NCI-H82 (cell line): Measurements from ENCODE around the gene SLC6A18.
"Not testable (repeated sequence)": the region's sequence is repeated elsewhere in the genome, so short reads cannot be mapped to it uniquely, and the experiment has no call there.

Source experiments
- DNase-seq: peaks from one replicate; lab custom pipeline; 2025; lab: John Stamatoyannopoulos, UW

Gene SLC6A18

GRCh38 chr5:1215320-1216096, 9.7 kb upstream of the SLC6A18 start:
- no peak for DNase-seq

- no peak for DNase-seq
These were observed 8.8 kb upstream of the SLC6A18 start for GRCh38 chr5:1216211-1216917.

GRCh38 chr5:1216918-1217295, 8.3 kb upstream of the SLC6A18 start:
- DNase-seq: no peak

GRCh38 chr5:1217596-1218206, 7.5 kb upstream of the SLC6A18 start:
- no peak for DNase-seq

DNA sequence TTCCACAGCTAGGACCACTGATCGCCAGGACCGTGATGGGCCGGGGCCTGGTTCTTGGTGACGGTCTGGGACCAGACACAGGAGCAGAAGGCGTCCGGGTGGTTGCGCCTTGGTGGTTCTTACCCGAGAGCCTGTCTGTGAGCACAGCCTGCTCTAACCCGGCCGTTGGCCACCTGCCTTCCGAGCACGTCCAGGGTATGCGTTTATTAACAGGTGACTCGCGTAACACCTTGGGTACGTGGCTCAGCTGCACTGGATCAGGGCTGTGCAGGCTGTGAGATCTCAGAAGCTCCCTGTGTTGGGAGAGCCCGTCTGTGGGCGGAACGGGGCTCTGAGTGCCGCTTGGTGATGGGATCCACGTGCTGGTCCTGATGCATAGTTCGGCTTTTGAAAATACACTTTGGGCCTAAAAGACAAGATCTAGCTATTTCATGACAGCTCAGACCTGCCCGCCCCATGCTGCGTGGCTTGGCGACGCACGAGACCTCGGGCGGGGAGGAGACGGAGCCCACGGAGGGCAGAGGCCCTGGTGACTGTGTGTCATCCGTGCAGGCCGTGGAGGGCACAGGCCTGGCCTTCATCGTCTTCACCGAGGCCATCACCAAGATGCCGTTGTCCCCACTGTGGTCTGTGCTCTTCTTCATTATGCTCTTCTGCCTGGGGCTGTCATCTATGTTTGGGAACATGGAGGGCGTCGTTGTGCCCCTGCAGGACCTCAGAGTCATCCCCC, 6.7 kb upstream of the SLC6A18 start:
- no peak for DNase-seq

DNA sequence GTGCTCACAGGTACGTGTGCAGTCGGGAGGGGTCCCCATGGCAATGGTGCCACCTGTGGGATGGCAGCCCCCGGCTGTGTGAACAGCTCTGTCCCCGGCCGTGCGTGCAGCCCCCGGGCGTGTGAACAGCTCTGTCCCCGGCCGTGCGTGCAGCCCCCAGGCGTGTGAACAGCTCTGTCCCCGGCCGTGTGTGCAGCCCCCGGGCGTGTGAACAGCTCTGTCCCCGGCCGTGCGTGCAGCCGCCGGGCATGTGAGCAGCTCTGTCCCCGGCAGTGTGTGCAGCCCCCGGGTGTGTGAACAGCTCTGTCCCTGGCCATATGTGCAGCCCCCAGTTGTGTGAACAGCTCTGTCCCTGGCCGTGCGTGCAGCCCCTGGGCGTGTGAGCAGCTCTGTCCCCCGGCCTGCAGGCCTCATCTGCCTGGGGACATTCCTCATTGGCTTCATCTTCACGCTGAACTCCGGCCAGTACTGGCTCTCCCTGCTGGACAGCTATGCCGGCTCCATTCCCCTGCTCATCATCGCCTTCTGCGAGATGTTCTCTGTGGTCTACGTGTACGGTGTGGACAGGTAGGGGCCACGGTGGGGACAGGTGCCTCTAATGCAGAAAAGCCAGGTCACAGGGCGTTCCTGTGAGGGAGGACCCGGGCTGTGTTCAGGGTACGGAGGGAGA, 5.9 kb upstream of the SLC6A18 start:
- no peak for DNase-seq

DNA sequence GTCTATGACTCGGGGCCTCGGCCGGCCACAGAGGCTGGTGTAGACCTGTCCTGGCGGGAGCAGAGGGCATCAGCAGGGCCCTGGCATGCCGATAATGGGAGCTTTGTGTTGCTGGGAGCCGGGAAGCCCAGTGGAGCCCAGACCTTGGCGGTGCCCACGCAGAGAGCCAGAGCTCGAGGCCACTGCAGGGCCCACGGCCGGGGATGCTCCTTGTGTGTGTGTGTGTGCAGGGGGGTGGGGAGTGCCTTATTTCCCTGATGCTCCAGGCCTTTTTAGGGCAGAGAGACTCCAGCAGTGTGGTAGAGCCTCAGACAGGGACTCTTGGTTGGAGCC, 5.4 kb upstream of the SLC6A18 start:
- no peak for DNase-seq

GRCh38 chr5:1220351-1220750, 4.8 kb upstream of the SLC6A18 start:
- DNase-seq: no peak

DNA sequence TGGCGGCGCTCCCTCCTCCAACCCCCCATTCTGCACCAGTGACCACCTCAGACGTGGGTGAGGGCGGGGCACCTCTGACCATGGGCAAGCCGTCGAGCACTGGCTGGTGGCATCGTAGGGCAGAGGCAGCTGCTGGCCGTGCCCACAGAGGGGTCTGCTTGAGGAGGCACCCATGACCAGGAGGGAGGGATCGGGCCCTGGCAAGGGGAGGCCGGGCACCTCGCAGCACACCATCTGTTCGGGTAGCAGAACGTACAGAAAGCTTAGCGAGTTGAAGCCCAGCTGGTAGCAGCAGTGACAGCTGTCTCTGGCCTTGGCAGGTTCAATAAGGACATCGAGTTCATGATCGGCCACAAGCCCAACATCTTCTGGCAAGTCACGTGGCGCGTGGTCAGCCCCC, 4.3 kb upstream of the SLC6A18 start:
- peak; percentile 23 for DNase-seq

DNA sequence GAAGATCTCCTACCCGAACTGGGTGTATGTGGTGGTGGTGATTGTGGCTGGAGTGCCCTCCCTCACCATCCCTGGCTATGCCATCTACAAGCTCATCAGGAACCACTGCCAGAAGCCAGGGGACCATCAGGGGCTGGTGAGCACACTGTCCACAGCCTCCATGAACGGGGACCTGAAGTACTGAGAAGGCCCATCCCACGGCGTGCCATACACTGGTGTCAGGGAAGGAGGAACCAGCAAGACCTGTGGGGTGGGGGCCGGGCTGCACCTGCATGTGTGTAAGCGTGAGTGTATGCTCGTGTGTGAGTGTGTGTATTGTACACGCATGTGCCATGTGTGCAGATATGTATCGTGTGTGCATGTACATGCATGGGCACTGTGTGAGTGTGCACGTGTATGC, 3.5 kb upstream of the SLC6A18 start:
- DNase-seq: no peak

DNA sequence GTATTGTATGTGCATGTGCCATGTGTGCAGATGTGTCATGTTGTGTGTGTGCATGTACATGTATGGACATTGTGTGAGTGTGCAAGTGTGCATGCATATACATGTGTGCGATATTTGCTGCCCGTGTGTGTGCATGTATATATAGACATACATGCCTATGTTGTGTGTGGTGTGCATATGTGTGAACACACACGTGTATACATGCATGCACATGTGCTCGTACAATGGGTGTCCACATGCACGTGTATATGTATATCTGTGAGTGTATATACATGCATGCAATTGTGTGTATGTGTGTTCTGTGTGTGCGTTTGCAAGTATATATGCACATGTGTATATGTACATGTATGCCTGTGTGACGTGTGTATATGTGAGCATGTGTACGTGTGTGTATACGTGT, 3.0 kb upstream of the SLC6A18 start:
- no peak for DNase-seq

DNA sequence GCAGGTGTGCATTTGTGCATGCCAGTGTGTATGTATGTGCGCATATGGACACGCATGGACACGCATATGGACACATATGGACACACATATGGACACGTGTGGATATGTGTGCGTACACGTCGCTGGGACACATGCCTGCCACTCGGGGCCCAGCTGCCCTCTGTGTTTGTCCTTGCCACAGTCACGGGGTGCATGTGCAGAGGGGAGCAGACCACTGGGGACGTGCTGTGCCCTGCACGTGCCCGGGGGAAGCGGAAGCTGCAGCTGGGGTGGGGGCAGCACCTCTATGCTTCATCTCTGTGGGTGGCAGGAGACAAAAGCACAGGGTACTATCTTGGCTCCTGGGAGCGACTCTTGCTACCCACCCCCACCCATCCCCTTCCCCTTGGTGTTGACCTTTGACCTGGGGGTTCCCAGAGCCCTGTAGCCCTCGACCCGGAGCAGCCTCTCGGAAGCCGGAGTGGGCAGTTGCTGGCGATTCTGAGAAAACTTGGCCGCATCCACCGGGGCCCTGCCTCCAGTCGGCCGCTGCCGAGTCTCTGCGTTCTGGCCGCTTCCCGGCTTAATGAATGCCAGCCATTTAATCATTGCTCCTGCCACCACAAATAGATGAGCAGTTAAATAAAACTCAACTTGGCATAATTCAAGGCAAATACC, 2.4 kb upstream of the SLC6A18 start:
- no peak for DNase-seq

DNA sequence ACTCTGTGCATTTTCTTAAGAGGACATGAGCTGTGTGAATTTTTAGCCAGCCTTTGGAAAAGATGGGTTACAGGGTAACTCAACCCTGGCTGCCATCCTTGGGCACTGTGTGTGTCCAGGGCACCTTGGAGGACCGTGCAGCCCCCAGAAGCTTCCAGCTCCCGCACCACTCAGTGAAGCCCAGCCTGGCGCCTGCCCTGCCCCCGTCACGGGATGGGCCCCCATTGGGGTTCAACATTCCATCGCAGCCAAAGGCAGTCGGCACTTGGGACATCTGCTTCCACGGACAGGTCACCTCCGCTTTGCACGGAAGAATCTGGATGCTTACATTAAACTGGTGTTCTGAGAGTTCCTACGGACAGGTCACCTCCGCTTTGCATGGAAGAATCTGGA, 1.9 kb upstream of the SLC6A18 start:
- DNase-seq: no peak

DNA sequence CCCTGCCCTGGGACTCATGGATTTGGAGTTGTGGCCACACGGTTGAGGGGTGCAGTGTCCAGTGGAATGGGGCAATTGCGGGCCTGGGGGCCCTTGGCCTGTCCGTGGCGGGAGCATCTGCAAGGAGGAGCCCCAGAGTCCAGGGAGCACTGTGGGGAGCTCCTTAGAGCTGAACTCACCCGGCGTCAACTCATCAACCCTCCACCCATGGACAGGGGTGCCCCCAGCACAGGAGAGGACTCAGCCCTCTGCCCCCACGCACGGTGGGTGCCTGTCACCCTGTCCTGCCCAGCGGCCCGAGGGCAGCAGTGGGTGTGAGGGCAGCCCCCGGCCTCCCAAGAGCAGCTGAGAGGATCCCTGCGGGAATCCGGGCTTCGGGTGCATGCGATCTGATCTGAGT, 550 bp upstream of the SLC6A18 start:
- DNase-seq: no peak

- DNase-seq: no peak
These were observed 1.1 kb downstream of the SLC6A18 start for GRCh38 chr5:1226231-1226630.

DNA sequence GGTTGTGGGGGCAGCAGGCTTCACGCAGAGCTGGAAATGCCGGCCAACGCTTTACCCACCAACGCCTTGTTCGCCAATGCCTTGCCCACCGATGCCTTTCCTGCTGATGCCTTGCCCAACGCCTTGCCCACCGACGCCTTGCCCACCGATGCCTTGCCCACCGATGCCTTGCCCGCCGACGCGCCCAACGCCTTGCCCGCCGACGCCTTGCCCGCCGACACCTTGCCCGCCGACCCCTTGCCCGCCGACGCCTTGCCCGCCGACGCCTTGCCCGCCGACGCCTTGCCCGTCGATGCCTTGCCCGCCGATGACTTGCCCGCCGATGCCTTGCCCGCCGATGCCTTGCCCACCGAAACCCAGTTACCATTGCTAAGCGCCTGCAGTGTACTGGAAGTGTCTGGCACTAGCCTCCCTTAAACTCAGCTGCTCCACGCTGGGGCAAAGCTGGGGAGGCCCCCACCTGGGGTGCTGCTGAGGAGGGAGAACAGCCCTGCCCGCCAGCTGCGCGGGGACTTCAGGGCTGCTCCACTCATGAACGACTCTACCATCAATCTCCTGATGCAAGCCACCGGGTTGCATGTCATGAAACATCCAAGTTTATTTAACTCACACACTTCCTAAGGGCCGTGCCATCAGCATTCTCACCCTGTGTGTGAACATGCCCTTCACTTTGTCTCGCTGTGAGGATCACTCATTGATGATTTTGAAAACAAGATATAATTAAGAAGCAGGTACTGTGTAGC, 1.8 kb downstream of the SLC6A18 start:
- DNase-seq: no peak

GRCh38 chr5:1227667-1228066, 2.5 kb downstream of the SLC6A18 start:
- no peak for DNase-seq

GRCh38 chr5:1228120-1228519, 2.9 kb downstream of the SLC6A18 start:
- DNase-seq: no peak

- not testable (repeated sequence) for DNase-seq
These were observed 3.8 kb downstream of the SLC6A18 start for GRCh38 chr5:1229023-1229422.

GRCh38 chr5:1229822-1230221, 4.6 kb downstream of the SLC6A18 start:
- no peak for DNase-seq

DNA sequence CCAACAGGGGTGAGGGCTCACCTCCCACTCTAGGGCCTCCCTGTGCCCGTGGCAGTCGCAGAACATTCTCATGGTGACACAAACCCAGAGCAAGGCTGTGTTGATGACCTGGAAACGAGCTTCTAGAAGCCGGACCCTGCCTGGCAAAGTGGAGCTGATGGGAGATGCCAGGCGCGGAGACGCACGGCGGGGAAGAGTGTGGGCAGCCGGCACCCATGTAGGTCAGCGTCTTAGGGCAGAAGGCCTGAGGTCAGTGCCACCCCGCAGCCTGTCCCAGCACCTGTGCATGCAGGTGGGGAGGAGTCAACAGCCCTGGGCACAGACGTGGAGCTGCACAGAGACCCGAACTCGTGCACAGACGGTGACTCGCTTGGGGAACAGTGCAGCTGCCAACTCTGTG, 5.4 kb downstream of the SLC6A18 start:
- no peak for DNase-seq
